Stromal cell of bone marrow (primary cell): ENCODE measurements around the gene ISOC2.
"Not testable (repeated sequence)": the region's sequence is repeated elsewhere in the genome, so short reads cannot be mapped to it uniquely, and the experiment has no call there.

Experiments
- DNase-seq: peaks from one replicate; pipeline ENCODE4 v3.0.0-alpha.2; 2012; ENCODE audit warnings: low read depth

The ISOC2 gene

GRCh38 chr19:55457683-55458457 lies 3.6 kb downstream of the ISOC2 start:
- no peak for DNase-seq

- no peak for DNase-seq
Observed at GRCh38 chr19:55456347-55456746, 5.1 kb downstream of the ISOC2 start.

GRCh38 chr19:55455576-55456235 lies 5.7 kb downstream of the ISOC2 start:
- DNase-seq = no peak

DNA sequence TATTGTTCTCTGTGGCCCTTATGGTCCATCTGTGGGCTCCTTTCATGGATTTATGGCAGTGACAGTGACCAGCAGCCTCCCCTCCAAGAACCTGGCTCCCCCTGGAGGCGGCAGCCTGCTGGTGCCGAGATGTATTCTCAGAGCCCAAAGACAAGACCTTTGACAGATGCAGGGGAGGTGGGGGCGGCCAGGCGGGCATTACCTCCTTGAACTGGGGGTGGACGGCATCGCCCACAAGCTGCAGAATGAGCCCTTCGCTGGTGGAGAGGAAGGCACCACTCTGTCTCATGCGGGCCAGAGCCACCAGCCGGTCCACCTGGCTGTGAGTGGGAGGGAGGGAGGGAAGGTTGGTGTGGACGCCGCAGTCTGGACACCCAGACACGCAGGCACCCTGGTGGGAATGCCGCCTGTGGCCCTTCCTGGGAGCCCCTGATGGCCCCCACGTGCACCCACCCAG lies 6.6 kb downstream of the ISOC2 start:
- no peak for DNase-seq

GRCh38 chr19:55453511-55454260 lies 7.8 kb downstream of the ISOC2 start:
- DNase-seq = no peak

DNA sequence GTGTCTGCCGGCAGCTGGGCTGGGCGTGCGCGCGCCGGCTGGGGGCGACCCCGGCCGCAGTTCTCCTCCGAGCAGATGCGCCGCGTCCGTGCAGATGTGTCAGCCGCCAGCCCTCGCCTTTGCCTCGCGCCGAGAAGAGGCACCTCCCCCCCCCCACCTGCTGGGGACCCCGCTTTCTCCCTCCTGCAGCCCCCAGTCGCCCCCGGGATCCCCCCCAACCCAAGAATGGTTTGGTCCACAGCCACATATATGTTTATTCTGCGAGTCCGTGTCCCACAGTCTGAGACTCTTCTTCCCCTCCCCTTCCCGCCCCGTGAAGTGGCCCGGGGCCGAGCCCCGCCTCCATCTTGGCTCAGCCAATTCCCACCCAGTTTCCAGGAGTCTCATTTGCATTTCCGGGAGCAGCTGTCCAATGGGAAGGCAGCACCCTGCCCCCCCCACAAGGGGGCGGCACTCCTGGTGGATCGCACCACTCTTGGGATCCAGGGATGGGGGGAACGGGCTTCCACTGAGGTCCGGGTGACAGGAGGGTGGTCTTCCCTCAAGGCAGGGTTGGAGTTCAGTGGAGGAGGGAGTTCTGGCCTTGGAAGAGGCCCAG lies 8.6 kb downstream of the ISOC2 start:
- DNase-seq = no peak

GRCh38 chr19:55451965-55452748 lies 9.3 kb downstream of the ISOC2 start:
- DNase-seq = no peak

DNA sequence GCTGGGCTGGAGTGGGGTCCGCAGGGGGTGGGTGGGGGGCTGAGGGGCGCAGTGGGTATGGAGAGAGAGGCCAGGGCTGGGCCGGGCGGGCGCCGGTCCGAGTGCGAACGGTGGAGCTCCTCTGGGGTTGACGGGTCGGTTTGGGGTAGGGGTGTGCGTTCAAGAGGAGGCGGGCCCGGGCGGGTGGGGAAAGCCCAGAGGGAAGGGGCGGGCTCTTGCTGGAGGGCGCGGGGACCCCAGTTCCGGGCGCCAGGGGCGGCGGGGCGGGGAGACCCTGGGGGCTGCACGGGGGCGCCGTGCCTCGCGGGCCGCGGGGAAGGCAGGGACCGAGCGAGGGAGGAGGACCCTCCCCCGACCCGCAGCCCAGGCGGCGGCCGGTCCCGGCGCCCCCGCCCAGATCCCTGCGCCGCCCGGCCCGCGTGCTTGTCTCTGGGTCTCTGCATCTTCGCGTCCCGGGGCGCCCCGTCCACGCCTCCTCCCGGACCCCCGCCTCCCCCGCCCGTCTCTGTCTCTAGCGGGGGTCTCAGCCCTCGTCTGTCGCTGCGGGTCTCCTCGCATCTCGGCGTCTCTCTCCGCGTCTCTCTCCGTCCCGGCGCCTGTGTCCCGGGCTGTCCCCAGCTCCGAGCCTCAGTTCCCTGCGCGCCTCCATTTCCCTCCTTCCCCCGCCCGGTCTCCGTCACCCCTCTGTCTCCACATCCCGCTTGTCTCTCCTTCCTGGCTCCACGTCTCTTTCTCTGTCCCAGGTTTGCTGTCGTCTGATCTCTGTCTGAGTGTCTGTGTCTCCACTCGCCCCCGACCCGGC lies 10.1 kb downstream of the ISOC2 start:
- DNase-seq = no peak

- DNase-seq = no peak
Observed at GRCh38 chr19:55449469-55449868, 12.0 kb downstream of the ISOC2 start.

DNA sequence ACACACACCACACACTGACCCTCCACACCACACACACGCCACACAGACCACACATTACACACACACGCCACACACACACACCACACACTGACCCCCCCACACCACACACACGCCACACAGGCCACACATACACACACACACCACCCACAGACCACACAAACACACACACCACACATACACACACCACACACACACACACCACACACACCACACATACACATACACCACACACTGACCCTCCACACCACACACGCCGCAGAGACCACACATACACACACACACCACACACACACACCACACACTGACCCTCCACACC lies 13.3 kb downstream of the ISOC2 start:
- DNase-seq = not testable (repeated sequence)

- peak; percentile 5 for DNase-seq
Observed at GRCh38 chr19:55447421-55448174, 13.8 kb downstream of the ISOC2 start.

- DNase-seq = no peak
Observed at GRCh38 chr19:55446060-55446459, 15.4 kb downstream of the ISOC2 start.

GRCh38 chr19:55444646-55445045 lies 16.8 kb downstream of the ISOC2 start:
- DNase-seq = no peak

GRCh38 chr19:55443824-55444480 lies 17.5 kb downstream of the ISOC2 start:
- no peak for DNase-seq

DNA sequence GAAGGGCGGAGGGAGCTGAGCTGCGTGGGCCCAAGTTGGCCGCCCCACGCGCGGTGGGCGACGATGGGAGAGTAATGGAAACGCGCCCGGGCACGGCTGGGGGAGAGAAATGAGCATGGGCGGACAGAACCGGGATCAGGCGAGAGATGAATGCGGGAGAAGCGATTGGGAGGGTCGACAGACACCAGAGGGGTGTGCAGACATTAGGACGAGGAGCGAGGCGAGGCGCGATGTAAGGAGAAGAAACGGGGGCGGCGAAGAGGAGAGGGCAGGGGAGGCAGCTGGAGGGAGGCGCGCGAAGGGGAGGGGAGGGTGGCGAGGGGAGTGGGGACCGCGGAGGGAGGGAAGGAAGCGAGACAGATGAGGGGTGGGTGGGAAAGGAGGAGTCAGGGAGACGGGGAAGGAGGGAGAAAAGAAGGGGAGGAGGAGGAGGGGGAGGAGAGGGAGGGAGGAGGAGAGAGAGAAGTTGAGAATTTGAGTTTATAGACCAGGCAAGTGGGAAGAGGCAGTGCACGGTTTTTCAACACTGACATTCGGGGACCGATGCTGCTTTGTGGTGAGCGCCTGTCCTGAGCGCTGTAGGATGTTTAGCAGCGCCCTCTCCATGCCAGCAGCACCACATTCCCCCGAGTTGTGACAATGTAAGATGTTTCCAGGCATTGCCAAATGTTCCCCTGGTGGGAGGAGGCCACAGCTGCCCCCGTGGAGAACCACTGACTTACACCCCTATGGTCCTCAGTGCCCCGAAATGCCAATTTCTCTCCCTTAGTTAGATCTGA lies 18.2 kb downstream of the ISOC2 start, which contains the start of gene SHISA7:
Gene SHISA7, minus strand, starts transcription at position 256 of the 779 bp plus-strand sequence. CDS start 437 bp downstream, outside the sequence.
- no peak for DNase-seq

- DNase-seq = no peak
Observed at GRCh38 chr19:55442372-55442961, 19.0 kb downstream of the ISOC2 start.

GRCh38 chr19:55441692-55442321 lies 19.6 kb downstream of the ISOC2 start:
- no peak for DNase-seq

GRCh38 chr19:55441319-55441691 lies 20.1 kb downstream of the ISOC2 start:
- no peak for DNase-seq
